Liver (tissue), 9 donors: ENCODE measurements around the gene EXOSC5. TPM values are rescaled to one million over a fixed set of nuclear protein-coding genes. Genes with fewer than 3 reads are reported as not detected.
"Not testable (repeated sequence)": the region's sequence is repeated elsewhere in the genome, so short reads cannot be mapped to it uniquely, and the experiment has no call there.

Experiments used
- DNase-seq: peaks from one replicate; pipeline ENCODE4 v3.0.0-alpha.2; 2017; ENCODE audit warnings: low spot score
- H3K27ac ChIP-seq, 2 donors: one replicate each; pipeline ENCODE4 v1.7.0; 2013; ENCODE audit warnings: inconsistent platforms in 2 of 2, low read length in 2 of 2, control low read depth in 1 of 2, low read depth in 1 of 2, mild to moderate bottlenecking in 1 of 2
- H3K27me3 ChIP-seq, 4 donors: one replicate each; pipeline versions ENCODE4 v1.6.1 to v1.7.0; 2013; ENCODE audit warnings: low read length in 3 of 4, inconsistent platforms in 1 of 4, mild to moderate bottlenecking in 1 of 4, moderate library complexity in 1 of 4; ENCODE audit not compliant: control insufficient read depth in 4 of 4, insufficient read depth in 4 of 4
- H3K36me3 ChIP-seq, 4 donors: one replicate each; pipeline versions ENCODE4 v1.6.1 to v1.7.0; 2013; ENCODE audit warnings: low read length in 3 of 4, mild to moderate bottlenecking in 3 of 4, low read depth in 1 of 4, moderate library complexity in 1 of 4; ENCODE audit not compliant: control insufficient read depth in 4 of 4, insufficient read depth in 3 of 4
- H3K4me1 ChIP-seq, 4 donors: one replicate each; pipeline versions ENCODE4 v1.6.1 to v1.7.0; 2013; ENCODE audit warnings: low read length in 3 of 4, mild to moderate bottlenecking in 3 of 4, moderate library complexity in 1 of 4; ENCODE audit not compliant: control insufficient read depth in 4 of 4, insufficient read depth in 4 of 4
- H3K4me3 ChIP-seq, 3 donors: one replicate each; pipeline versions ENCODE4 v1.6.1 to v1.7.0; 2013; ENCODE audit warnings: low read length in 3 of 3, control low read depth in 1 of 3, low read depth in 1 of 3, mild to moderate bottlenecking in 1 of 3
- H3K9ac ChIP-seq, 2 donors: one replicate each; pipeline ENCODE4 v1.7.0; 2013; ENCODE audit warnings: low read length in 2 of 2, mild to moderate bottlenecking in 2 of 2, moderate library complexity in 2 of 2, control low read depth in 1 of 2, low read depth in 1 of 2
- H3K9me3 ChIP-seq, 4 donors: one replicate each; pipeline versions ENCODE4 v1.6.1 to v1.7.0; 2013; ENCODE audit warnings: low read length in 3 of 4; ENCODE audit not compliant: control insufficient read depth in 4 of 4
- ATF3 ChIP-seq: IDR thresholded peaks from 2 replicates; pipeline ENCODE4 v1.6.1; 2016; ENCODE audit warnings: antibody characterized with exemption
- CTCF ChIP-seq: fragments of 150-350 bp; IDR thresholded peaks from 2 replicates; pipeline ENCODE4 v1.5.1; 2017; ENCODE audit warnings: improper control_type of control experiment, low read depth, low read length; ENCODE audit not compliant: missing input control
- EGR1 ChIP-seq, 2 donors: IDR thresholded peaks; 2 replicates each; pipeline ENCODE4 v1.6.1; 2016 to 2018; ENCODE audit warnings: antibody characterized with exemption in 2 of 2, low read depth in 2 of 2
- FOXA1 ChIP-seq: IDR thresholded peaks from 2 replicates; pipeline ENCODE4 v1.6.1; 2016; ENCODE audit warnings: antibody characterized with exemption
- FOXA2 ChIP-seq: IDR thresholded peaks from 2 replicates; pipeline ENCODE4 v1.6.1; 2016; ENCODE audit warnings: antibody characterized with exemption
- GABPA ChIP-seq, 2 donors: IDR thresholded peaks in 1 of 2; conservative IDR thresholded peaks in 1 of 2; 2 replicates each; pipeline ENCODE4 v1.6.1; 2016; ENCODE audit warnings: antibody characterized with exemption in 2 of 2, mild to moderate bottlenecking in 1 of 2, moderate library complexity in 1 of 2
- HNF4A ChIP-seq, 2 donors: conservative IDR thresholded peaks; 2 replicates each; pipeline ENCODE4 v1.6.1; 2016; ENCODE audit warnings: antibody characterized with exemption in 2 of 2, mild to moderate bottlenecking in 2 of 2
- HNF4G ChIP-seq: IDR thresholded peaks from 2 replicates; pipeline ENCODE4 v1.6.1; 2016; ENCODE audit warnings: antibody characterized with exemption
- JUND ChIP-seq, 2 donors: IDR thresholded peaks; 2 replicates each; pipeline ENCODE4 v1.6.1; 2016; ENCODE audit warnings: antibody characterized with exemption in 2 of 2
- MAX ChIP-seq: IDR thresholded peaks from 2 replicates; pipeline ENCODE4 v1.6.1; 2016; ENCODE audit warnings: antibody characterized with exemption
- NR2F2 ChIP-seq: IDR thresholded peaks from 2 replicates; pipeline ENCODE4 v1.6.1; 2016; ENCODE audit warnings: antibody characterized with exemption
- RAD21 ChIP-seq, 2 donors: IDR thresholded peaks; 2 replicates each; pipeline ENCODE4 v1.6.1; 2016; ENCODE audit warnings: antibody characterized with exemption in 2 of 2, mild to moderate bottlenecking in 2 of 2
- TAF1 ChIP-seq: conservative IDR thresholded peaks from 2 replicates; pipeline ENCODE4 v1.6.1; 2016; ENCODE audit warnings: antibody characterized with exemption, mild to moderate bottlenecking
- YY1 ChIP-seq: IDR thresholded peaks from 2 replicates; pipeline ENCODE4 v1.6.1; 2016; ENCODE audit warnings: antibody characterized with exemption, mild to moderate bottlenecking
- ZBTB33 ChIP-seq: IDR thresholded peaks from 2 replicates; pipeline ENCODE4 v1.6.1; 2016; ENCODE audit warnings: antibody characterized with exemption
- WGBS: extraction: QIAGEN DNeasy Blood & Tissue Kit; methylation state at CpG from one replicate; pipeline ENCODE4 v1.1.7; 2013; 5-methylcytosine and 5-hydroxymethylcytosine counted together
- polyA plus RNA-seq, 2 donors: library from polyadenylated mRNA; stranded (reverse) in 1 of 2; unstranded in 1 of 2; fragments of 200-250 nt in 1 of 2; fragments of >200 nt in 1 of 2; fragmentation: Nextera tagmentation in 1 of 2; extraction: Ambion mirVana in 1 of 2; gene quantifications; one replicate each; pipeline versions ENCODE4 v1.2.1 to v1.2.3, GENCODE V29; 2013 to 2015
- total RNA-seq, 2 donors: library from RNA; depleted of rRNA; stranded (reverse); fragments of >200 nt; gene quantifications; one replicate each; pipeline ENCODE4 v1.2.3, GENCODE V29; 2014
- donor health status: healthy.
- donor health status: healthy.
- donor health status: healthy.
- donor health status: healthy.
- donor health status: healthy.

Gene EXOSC5
- total and polyA plus RNA-seq, 4 donors, result 8.3 to 26.7 (median 18.9) TPM

GRCh38 chr19:41373993-41374392, 23.2 kb downstream of the EXOSC5 start:
- no peak overlapping the region for H3K27ac ChIP-seq
- H3K4me3 ChIP-seq, result no peak overlapping the region
- TF ChIP-seq TAF1 (no peak), NR2F2 (peak; percentile 67)
- no peaks in the 10 kb centered on the region for H3K9me3 ChIP-seq
- H3K36me3 ChIP-seq, result no peaks in the 10 kb centered on the region
- no peak overlapping the region for H3K9ac ChIP-seq
- DNase-seq, result no peak
- H3K27me3 ChIP-seq, result no peaks in the 10 kb centered on the region
- peaks cover 0 to 6% (median 4%) of the 10 kb centered on the region in 4 donors for H3K4me1 ChIP-seq
- 55% methylated on average over 12 of the region's 12 CpGs for WGBS

GRCh38 chr19:41372501-41372900, 24.7 kb downstream of the EXOSC5 start:
- no peak for DNase-seq
- no peaks in the 10 kb centered on the region for H3K36me3 ChIP-seq
- 85% methylated on average over 2 of the region's 2 CpGs for whole genome bisulfite sequencing
- TF ChIP-seq RAD21 (IDR thresholded peaks at IDR 0.05) (no peak), MAX (no peak), HNF4A (conservative IDR thresholded peaks at IDR 0.05) (no peak), GABPA (IDR thresholded peaks at IDR 0.05 in 1 of 2, conservative IDR thresholded peaks at IDR 0.05 in 1 of 2) (no peak), FOXA2 (no peak), CTCF (no peak), JUND (IDR thresholded peaks at IDR 0.05) (no peak), ATF3 (no peak), ZBTB33 (no peak), HNF4G (no peak)
- H3K9ac ChIP-seq, result no peak overlapping the region
- no peak overlapping the region for H3K4me3 ChIP-seq
- no peaks in the 10 kb centered on the region for H3K9me3 ChIP-seq
- H3K27me3 ChIP-seq, result no peaks in the 10 kb centered on the region
- no peak overlapping the region for H3K27ac ChIP-seq
- H3K4me1 ChIP-seq, result peaks cover 0 to 6% (median 4%) of the 10 kb centered on the region in 4 donors

- TF ChIP-seq GABPA (IDR thresholded peaks at IDR 0.05 in 1 of 2, conservative IDR thresholded peaks at IDR 0.05 in 1 of 2) (no peak), YY1 (no peak), EGR1 (IDR thresholded peaks at IDR 0.05; ENCODE audit: low read depth in 2 of 2) (no peak), HNF4G (no peak), FOXA1 (no peak)
- Histone ChIP-seq H3K9ac (no peak overlapping the region), H3K36me3 (no peaks in the 10 kb centered on the region), H3K27ac (no peak overlapping the region), H3K27me3 (no peaks in the 10 kb centered on the region), H3K4me1 (peaks cover 0 to 6% (median 2%) of the 10 kb centered on the region in 4 donors), H3K4me3 (no peak overlapping the region), H3K9me3 (no peaks in the 10 kb centered on the region)
- DNase-seq, result no peak
- WGBS, result 93% methylated on average over 8 of the region's 8 CpGs
Measured at GRCh38 chr19:41371541-41371940, 25.6 kb downstream of the EXOSC5 start.

GRCh38 chr19:41371119-41371518, 26.0 kb downstream of the EXOSC5 start:
- not testable (repeated sequence) for H3K36me3 ChIP-seq, H3K9me3 ChIP-seq, H3K4me3 ChIP-seq, H3K27me3 ChIP-seq, DNase-seq, H3K9ac ChIP-seq, H3K4me1 ChIP-seq, H3K27ac ChIP-seq
- 95% methylated on average over 5 of the region's 5 CpGs for WGBS
